HepG2 (cell line): Measurements from ENCODE around the gene ARHGAP9. TPM values are rescaled to one million over a fixed set of nuclear protein-coding genes. Genes with fewer than 3 reads are reported as not detected.

Experiments used
- HDAC1 ChIP-seq: sonication (generic); formaldehyde crosslinking; IDR thresholded peaks from 2 replicates; pipeline ENCODE4 v1.5.1; 2020; ENCODE audit warnings: mild to moderate bottlenecking, missing genetic modification reagents
- PRDM4 ChIP-seq: sonication (generic); formaldehyde crosslinking; IDR thresholded peaks from 2 replicates; pipeline ENCODE4 v1.9.0; 2021; ENCODE audit warnings: missing genetic modification reagents, borderline replicate concordance
- RXRB ChIP-seq: IDR thresholded peaks from 2 replicates; pipeline ENCODE4 v1.6.1; 2016; ENCODE audit warnings: borderline replicate concordance, missing genetic modification reagents, missing compliant biosample characterization
- SRSF9 ChIP-seq: fragments of 200-400 bp; formaldehyde crosslinking; IDR thresholded peaks from 2 replicates; pipeline ENCODE4 v1.6.1; 2018; ENCODE audit warnings: borderline replicate concordance, mild to moderate bottlenecking, low read depth, low read length; ENCODE audit not compliant: insufficient read depth, poor library complexity, severe bottlenecking
- TEAD3 ChIP-seq: optimal IDR thresholded peaks from 2 replicates; pipeline ENCODE3; 2016; ENCODE audit warnings: borderline replicate concordance
- ZBTB20 ChIP-seq: sonication (generic); formaldehyde crosslinking; IDR thresholded peaks from 2 replicates; pipeline ENCODE4 v1.8.1; 2023; ENCODE audit warnings: missing genetic modification reagents, low read depth, mild to moderate bottlenecking, borderline replicate concordance
- polyA plus RNA-seq, 8 experiments: library from polyadenylated mRNA; depleted of rRNA in 3 of 8; stranded (reverse) in 7 of 8; unstranded in 1 of 8; fragments of >200 nt; fragmentation: Illumina TruSeq in 4 of 8; extraction: Trizol in 4 of 8; gene quantifications; 2 replicates each; pipeline versions ENCODE4 v1.2.1 to v1.2.3, GENCODE V29; 2011 to 2016; ENCODE audit warnings: low read depth in 4 of 8, missing spikeins in 1 of 8, mixed read lengths in 1 of 8; ENCODE audit not compliant: insufficient read depth in 1 of 8
- total RNA-seq, 5 experiments: library from RNA; depleted of rRNA; stranded (reverse); fragments of >200 nt; fragmentation: Illumina TruSeq; extraction: Trizol; gene quantifications; 2 replicates each; pipeline ENCODE4 v1.2.3, GENCODE V29; 2016; ENCODE audit warnings: low read depth in 1 of 5
- TF ChIP-seq, protein P1 (sequence below): sonication (generic); IDR thresholded peaks from 2 replicates; pipeline ENCODE4 v1.6.1; 2016; ENCODE audit warnings: low read depth, borderline replicate concordance

ARHGAP9 gene
- total and polyA plus RNA-seq, 2 of the 13 experiments (the other 11 are each of a cell fraction or from before 2014, with no cell fraction given), result 0.18 to 1.2 TPM

GRCh38 chr12:57430931-57431566 is 48.6 kb downstream of the ARHGAP9 start, which contains the start of gene R3HDM2 (continued):
- no peak for TF ChIP-seq PRDM4 (CRISPR knock-in tag)
- TF ChIP-seq ZBTB20 (CRISPR knock-in tag), result no peak; the same call in 1 of the 2 replicates
- no peak for TF ChIP-seq SRSF9
- TF ChIP-seq TEAD3 (CRISPR knock-in tag), result peak; percentile 90
- peak; percentile 44 for TF ChIP-seq RXRB (CRISPR knock-in tag)
- TF ChIP-seq, protein P1, sequence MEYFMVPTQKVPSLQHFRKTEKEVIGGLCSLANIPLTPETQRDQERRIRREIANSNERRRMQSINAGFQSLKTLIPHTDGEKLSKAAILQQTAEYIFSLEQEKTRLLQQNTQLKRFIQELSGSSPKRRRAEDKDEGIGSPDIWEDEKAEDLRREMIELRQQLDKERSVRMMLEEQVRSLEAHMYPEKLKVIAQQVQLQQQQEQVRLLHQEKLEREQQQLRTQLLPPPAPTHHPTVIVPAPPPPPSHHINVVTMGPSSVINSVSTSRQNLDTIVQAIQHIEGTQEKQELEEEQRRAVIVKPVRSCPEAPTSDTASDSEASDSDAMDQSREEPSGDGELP, result no peak
- TF ChIP-seq HDAC1 (CRISPR knock-in tag), result peak; percentile 84
